Right atrium auricular region (tissue), 2 donors: Measurements from ENCODE around the gene FBXO17. TPM values are rescaled to one million over a fixed set of nuclear protein-coding genes. Genes with fewer than 3 reads are reported as not detected.

Experiments
- DNase-seq: peaks from one replicate; pipeline ENCODE4 v3.0.0-alpha.2; 2019; ENCODE audit warnings: low spot score
- H3K27ac ChIP-seq, 2 donors: fragments of 200-600 bp; sonication (generic); 1 replicate in 1 of 2; 2 replicates in 1 of 2; pipeline ENCODE4 v1.5.1; 2016 to 2019
- H3K27me3 ChIP-seq, 2 donors: fragments of 200-600 bp; sonication (generic); one replicate each; pipeline versions ENCODE4 v1.5.1 to v1.6.0; 2017 to 2019
- H3K36me3 ChIP-seq: fragments of 200-600 bp; sonication (generic); one replicate; pipeline ENCODE4 v1.5.1; 2016
- H3K4me1 ChIP-seq, 2 donors: fragments of 200-600 bp; sonication (generic); one replicate each; pipeline versions ENCODE4 v1.5.1 to v1.6.0; 2017 to 2019
- H3K4me3 ChIP-seq, 2 donors: fragments of 200-600 bp; sonication (generic); 1 replicate in 1 of 2; 2 replicates in 1 of 2; pipeline ENCODE4 v1.5.1; 2017 to 2019; ENCODE audit warnings: mild to moderate bottlenecking in 1 of 2, moderate library complexity in 1 of 2
- H3K9me3 ChIP-seq, 2 donors: fragments of 200-600 bp; sonication (generic); one replicate each; pipeline ENCODE4 v1.5.1; 2019
- CTCF ChIP-seq, 2 donors: fragments of 200-600 bp; sonication (generic); IDR thresholded peaks; one replicate each; pipeline ENCODE4 v1.5.1; 2019; ENCODE audit warnings: antibody characterized with exemption in 2 of 2
- total RNA-seq, 2 donors: library from RNA; depleted of rRNA; stranded (reverse); fragments of >200 nt; gene quantifications; one replicate each; pipeline ENCODE4 v1.1.0, GENCODE V29; 2016

Gene FBXO17
- total RNA-seq, 2 donors from 2014 or later, result 5.7 to 13.1 TPM

GRCh38 chr19:38904581-38905539 lies 70.7 kb downstream of the FBXO17 start:
- no peak for TF ChIP-seq CTCF (IDR thresholded peaks at IDR 0.05)
- Histone ChIP-seq H3K9me3 (no peaks in the 10 kb centered on the region), H3K36me3 (peaks cover 31% of the 10 kb centered on the region), H3K4me3 (no peak overlapping the region), H3K27me3 (no peaks in the 10 kb centered on the region), H3K27ac (no peak overlapping the region), H3K4me1 (peaks cover 0 to 9% of the 10 kb centered on the region in 2 donors)
- DNase-seq, result no peak

DNA sequence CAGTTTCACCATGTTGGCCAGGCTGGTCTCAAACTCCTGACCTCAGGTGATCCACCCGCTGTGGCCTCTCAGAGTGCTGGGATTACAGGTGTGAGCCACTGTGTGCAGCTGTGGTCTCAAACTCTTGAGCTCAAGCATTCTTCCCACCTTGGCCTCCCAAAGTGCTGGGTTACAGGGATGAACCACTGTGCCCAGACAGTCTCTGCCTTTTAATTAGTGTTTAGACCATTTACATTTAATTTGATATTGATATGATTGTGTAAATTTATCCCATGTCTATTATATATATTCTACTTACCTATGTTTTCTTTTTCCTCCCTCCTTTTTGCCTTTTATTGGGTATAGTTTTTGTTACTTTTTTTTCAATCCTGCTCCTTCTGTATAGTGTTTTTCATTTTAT lies 73.9 kb downstream of the FBXO17 start:
- Histone ChIP-seq H3K36me3 (peaks cover 17% of the 10 kb centered on the region), H3K4me1 (peaks cover 0 to 31% of the 10 kb centered on the region in 2 donors), H3K27ac (no peak overlapping the region), H3K27me3 (no peaks in the 10 kb centered on the region), H3K4me3 (no peak overlapping the region), H3K9me3 (no peaks in the 10 kb centered on the region)
- no peak for TF ChIP-seq CTCF (IDR thresholded peaks at IDR 0.05)
- DNase-seq, result no peak

- H3K36me3 ChIP-seq, result peaks cover 14% of the 10 kb centered on the region
- H3K4me3 ChIP-seq, result no peak overlapping the region
- H3K27me3 ChIP-seq, result no peaks in the 10 kb centered on the region
- peaks cover 0 to 33% of the 10 kb centered on the region in 2 donors for H3K4me1 ChIP-seq
- no peaks in the 10 kb centered on the region for H3K9me3 ChIP-seq
- no peak for TF ChIP-seq CTCF (IDR thresholded peaks at IDR 0.05)
- no peak for DNase-seq
- H3K27ac ChIP-seq, result no peak overlapping the region
Observed at GRCh38 chr19:38900743-38901190, 74.8 kb downstream of the FBXO17 start.

- Histone ChIP-seq H3K9me3 (no peaks in the 10 kb centered on the region), H3K4me1 (peaks cover 0 to 35% of the 10 kb centered on the region in 2 donors), H3K4me3 (peak overlapping the region; percentile 81 to 94), H3K27ac (peak overlapping the region; percentile 86 to 94), H3K36me3 (peaks cover 9% of the 10 kb centered on the region), H3K27me3 (no peaks in the 10 kb centered on the region)
- no peak for TF ChIP-seq CTCF (IDR thresholded peaks at IDR 0.05)
- no peak for DNase-seq
Observed at GRCh38 chr19:38900202-38900629, 75.3 kb downstream of the FBXO17 start.

- TF ChIP-seq CTCF (IDR thresholded peaks at IDR 0.05), result no peak
- H3K4me1 ChIP-seq, result peaks cover 0 to 40% of the 10 kb centered on the region in 2 donors
- H3K27me3 ChIP-seq, result no peaks in the 10 kb centered on the region
- peaks cover 3% of the 10 kb centered on the region for H3K36me3 ChIP-seq
- DNase-seq, result peak; percentile 100
- H3K4me3 ChIP-seq, result peak within 1 kb of the TSS; percentile 81 to 94
- peak within 1 kb of the TSS; percentile 86 to 94 for H3K27ac ChIP-seq
- H3K9me3 ChIP-seq, result no peaks in the 10 kb centered on the region
Observed at GRCh38 chr19:38899447-38900201, 75.9 kb downstream of the FBXO17 start, which contains the start of the genes NFKBIB and SIRT2. Gene NFKBIB, plus strand, starts transcription at chr19:38899969. Its CDS starts 64 bp downstream, at chr19:38900033. Gene SIRT2, minus strand, starts transcription at chr19:38899618. Its CDS starts 97 bp downstream, at chr19:38899521.
